Lower leg skin (tissue), 4 donors: ENCODE measurements around the gene USP11. TPM values are rescaled to one million over a fixed set of nuclear protein-coding genes. Genes with fewer than 3 reads are reported as not detected.

Experiments used
- DNase-seq, 2 donors: peaks; one replicate each; pipeline ENCODE4 v3.0.0-alpha.2; 2019; ENCODE audit warnings: low spot score in 2 of 2
- H3K4me3 ChIP-seq: fragments of 200-600 bp; sonication (generic); 2 replicates; pipeline ENCODE4 v1.5.1; 2017; ENCODE audit warnings: mild to moderate bottlenecking, low read depth; ENCODE audit not compliant: poor library complexity, severe bottlenecking
- POLR2A ChIP-seq, 2 donors: fragments of 450-650 bp; IDR thresholded peaks; one replicate each; pipeline ENCODE4 v1.6.1; 2016 to 2017; ENCODE audit warnings: antibody characterized with exemption in 2 of 2, mild to moderate bottlenecking in 1 of 2, moderate library complexity in 1 of 2
- WGBS, 2 donors: methylation state at CpG; one replicate each; pipeline ENCODE4 v1.1.5; 2018; 5-methylcytosine and 5-hydroxymethylcytosine counted together
- intact Hi-C: fragments of 100-400 bp; cut with DNase I; formaldehyde crosslinking; loops from one replicate; pipeline ENCODE4 v1.15.0; 2023; ENCODE audit warnings: low total_unique reads
- total RNA-seq, 4 donors: library from RNA; depleted of rRNA; stranded (reverse); fragments of >200 nt; gene quantifications; one replicate each; pipeline ENCODE4 v1.1.0, GENCODE V29; 2016
- TF ChIP-seq, protein P1 (sequence below), 3 donors: fragments of 450-650 bp; IDR thresholded peaks; one replicate each; pipeline ENCODE4 v1.5.1; 2016; ENCODE audit warnings: antibody characterized with exemption in 3 of 3, mild to moderate bottlenecking in 3 of 3, moderate library complexity in 2 of 3

Gene USP11
- total RNA-seq, 4 donors from 2014 or later: 12.8 to 24.9 (median 18.7) TPM

DNA sequence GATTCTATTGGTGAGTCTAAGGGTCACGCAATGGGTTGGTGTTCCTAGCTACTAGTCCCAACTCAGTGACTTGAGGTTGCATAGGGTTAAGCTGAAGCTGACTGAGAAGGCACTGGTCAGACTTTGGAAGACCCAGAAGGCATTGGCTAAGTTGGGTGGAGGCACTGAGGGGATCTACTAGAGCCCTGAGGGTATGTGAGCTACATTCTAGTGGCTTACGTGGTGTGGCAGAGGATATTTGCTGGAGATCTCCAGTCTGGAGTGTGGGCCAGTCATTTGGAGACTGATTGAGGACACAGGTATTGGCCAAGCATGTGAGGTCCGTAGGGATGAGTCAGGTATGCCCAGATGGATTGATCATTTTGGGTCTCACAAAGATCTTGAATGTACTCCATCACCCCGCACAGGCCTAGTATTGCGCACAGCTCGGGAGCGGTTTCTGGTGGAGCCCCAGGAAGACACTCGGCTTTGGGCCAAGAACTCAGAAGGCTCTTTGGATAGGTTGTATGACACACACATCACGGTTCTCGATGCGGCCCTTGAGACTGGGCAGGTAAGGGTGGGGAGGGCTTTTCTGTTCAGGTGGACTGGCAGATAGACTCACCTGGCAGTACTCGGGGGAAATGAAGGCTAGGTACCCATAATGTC, 7.2 kb downstream of the USP11 start:
- no peak for TF ChIP-seq POLR2A (IDR thresholded peaks at IDR 0.05)
- TF ChIP-seq, protein P1, sequence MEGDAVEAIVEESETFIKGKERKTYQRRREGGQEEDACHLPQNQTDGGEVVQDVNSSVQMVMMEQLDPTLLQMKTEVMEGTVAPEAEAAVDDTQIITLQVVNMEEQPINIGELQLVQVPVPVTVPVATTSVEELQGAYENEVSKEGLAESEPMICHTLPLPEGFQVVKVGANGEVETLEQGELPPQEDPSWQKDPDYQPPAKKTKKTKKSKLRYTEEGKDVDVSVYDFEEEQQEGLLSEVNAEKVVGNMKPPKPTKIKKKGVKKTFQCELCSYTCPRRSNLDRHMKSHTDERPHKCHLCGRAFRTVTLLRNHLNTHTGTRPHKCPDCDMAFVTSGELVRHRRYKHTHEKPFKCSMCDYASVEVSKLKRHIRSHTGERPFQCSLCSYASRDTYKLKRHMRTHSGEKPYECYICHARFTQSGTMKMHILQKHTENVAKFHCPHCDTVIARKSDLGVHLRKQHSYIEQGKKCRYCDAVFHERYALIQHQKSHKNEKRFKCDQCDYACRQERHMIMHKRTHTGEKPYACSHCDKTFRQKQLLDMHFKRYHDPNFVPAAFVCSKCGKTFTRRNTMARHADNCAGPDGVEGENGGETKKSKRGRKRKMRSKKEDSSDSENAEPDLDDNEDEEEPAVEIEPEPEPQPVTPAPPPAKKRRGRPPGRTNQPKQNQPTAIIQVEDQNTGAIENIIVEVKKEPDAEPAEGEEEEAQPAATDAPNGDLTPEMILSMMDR (IDR thresholded peaks at IDR 0.05): no peak
- 94 to 95% methylated on average over 4 to 12 of the region's 12 CpGs for WGBS, 2 donors
- no peak overlapping the region for H3K4me3 ChIP-seq
- intact Hi-C loops: no loop called here
- DNase-seq: peak in 1 of 2 donors; percentile 69

- intact Hi-C loops: no loop called here
- peak in 1 of 2 donors; percentile 73 for DNase-seq
- H3K4me3 ChIP-seq: no peak overlapping the region
- no peak for TF ChIP-seq POLR2A (IDR thresholded peaks at IDR 0.05)
- TF ChIP-seq, protein P1 (IDR thresholded peaks at IDR 0.05): no peak
- WGBS, 2 donors: 85 to 95% methylated on average over 3 to 7 of the region's 7 CpGs
Measured at GRCh38 chrX:47240619-47241018, 7.8 kb downstream of the USP11 start.

DNA sequence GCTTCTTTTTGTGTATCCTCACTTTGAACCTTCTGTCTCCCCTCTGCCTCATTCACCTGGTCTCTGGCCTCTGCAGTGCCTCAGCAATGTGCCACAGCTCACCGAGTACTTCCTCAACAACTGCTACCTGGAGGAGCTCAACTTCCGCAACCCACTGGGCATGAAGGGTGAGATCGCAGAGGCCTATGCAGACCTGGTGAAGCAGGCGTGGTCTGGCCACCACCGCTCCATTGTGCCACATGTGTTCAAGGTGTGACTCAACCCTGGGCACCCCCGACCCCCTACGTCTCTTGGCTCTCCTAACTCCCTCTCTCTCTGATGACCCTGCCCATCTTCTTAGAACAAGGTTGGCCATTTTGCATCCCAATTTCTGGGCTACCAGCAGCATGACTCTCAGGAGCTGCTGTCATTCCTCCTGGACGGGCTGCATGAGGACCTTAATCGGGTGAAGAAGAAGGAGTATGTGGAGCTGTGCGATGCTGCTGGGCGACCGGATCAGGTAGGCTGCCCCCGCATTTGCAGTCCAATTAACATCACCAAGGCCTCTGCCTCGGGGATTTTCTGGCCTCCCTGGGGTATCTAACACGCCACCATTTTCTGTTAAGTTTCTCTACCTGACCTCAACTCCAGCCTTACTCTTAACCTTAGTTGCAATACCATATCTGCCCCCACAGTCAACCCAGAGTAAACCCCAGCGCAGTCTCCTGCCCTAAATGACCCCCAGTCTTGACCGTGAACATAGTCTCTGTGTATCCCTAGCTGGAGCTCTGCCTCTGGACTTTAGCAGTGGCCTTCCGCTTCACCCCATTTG, 8.6 kb downstream of the USP11 start:
- H3K4me3 ChIP-seq: no peak overlapping the region
- intact Hi-C loops: no loop called here
- DNase-seq: peak in 1 of 2 donors; percentile 72
- TF ChIP-seq, protein P1 (IDR thresholded peaks at IDR 0.05): no peak
- TF ChIP-seq POLR2A (IDR thresholded peaks at IDR 0.05): no peak
- WGBS, 2 donors: 94 to 97% methylated on average over 18 of the region's 18 CpGs

- intact Hi-C loops: no loop called here
- TF ChIP-seq, protein P1 (IDR thresholded peaks at IDR 0.05): no peak
- TF ChIP-seq POLR2A (IDR thresholded peaks at IDR 0.05): no peak
- no peak overlapping the region for H3K4me3 ChIP-seq
- 89 to 92% methylated on average over 10 of the region's 10 CpGs for WGBS, 2 donors
- peak in 1 of 2 donors; percentile 67 for DNase-seq
Measured at GRCh38 chrX:47242321-47242720, 9.5 kb downstream of the USP11 start.

DNA sequence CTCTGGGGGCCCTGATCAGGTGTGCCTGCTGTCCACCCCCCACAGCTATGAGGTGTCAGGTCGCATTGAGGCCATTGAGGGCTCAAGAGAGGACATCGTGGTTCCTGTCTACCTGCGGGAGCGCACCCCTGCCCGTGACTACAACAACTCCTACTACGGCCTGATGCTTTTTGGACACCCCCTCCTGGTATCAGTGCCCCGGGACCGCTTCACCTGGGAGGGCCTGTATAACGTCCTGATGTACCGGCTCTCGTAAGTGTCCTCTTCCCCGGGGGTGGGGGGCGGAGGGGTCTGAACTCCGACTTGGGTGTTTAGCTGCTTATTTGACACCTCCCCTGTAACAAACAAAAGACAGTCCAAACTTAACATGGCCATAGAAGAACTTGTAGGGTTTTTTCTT, 10.5 kb downstream of the USP11 start:
- DNase-seq: peak in 1 of 2 donors; percentile 66
- WGBS, 2 donors: 91 to 94% methylated on average over 5 to 14 of the region's 14 CpGs
- no peak overlapping the region for H3K4me3 ChIP-seq
- intact Hi-C loops: no loop called here
- TF ChIP-seq, protein P1 (IDR thresholded peaks at IDR 0.05): no peak
- no peak for TF ChIP-seq POLR2A (IDR thresholded peaks at IDR 0.05)
